Stimulated activated effector memory CD8-positive, alpha-beta T cell treated with anti-CD3 and anti-CD28 coated beads, Interleukin-12 subunit alpha, Interleukin-12 subunit beta, amount 100 ng/mL, for 72 hours (primary cell): ENCODE data around the gene IFT80.

Experiments used
- ATAC-seq: fragments of 150-1000 bp; cut with Tn5 transposase; 2 replicates; pipeline ENCODE4 v1.10.0; 2021
- DNase-seq, 2 donors: peaks; one replicate each; pipeline ENCODE4 v3.0.0; 2021 to 2022; ENCODE audit warnings: low spot score in 2 of 2
- H3K27ac Mint-ChIP-seq: one replicate; pipeline ENCODE4 v1.8.0; 2022; ENCODE audit warnings: mild to moderate bottlenecking, mixed read lengths
- H3K36me3 Mint-ChIP-seq: one replicate; pipeline ENCODE4 v1.8.0; 2022; ENCODE audit warnings: mild to moderate bottlenecking, mixed read lengths
- H3K4me1 Mint-ChIP-seq: one replicate; pipeline ENCODE4 v1.8.0; 2022; ENCODE audit warnings: mixed read lengths
- H3K4me3 Mint-ChIP-seq: one replicate; pipeline ENCODE4 v1.8.0; 2022; ENCODE audit warnings: mild to moderate bottlenecking, mixed read lengths
- H3K9me3 Mint-ChIP-seq: one replicate; pipeline ENCODE4 v1.8.0; 2022; ENCODE audit warnings: mixed read lengths

Gene IFT80

DNA sequence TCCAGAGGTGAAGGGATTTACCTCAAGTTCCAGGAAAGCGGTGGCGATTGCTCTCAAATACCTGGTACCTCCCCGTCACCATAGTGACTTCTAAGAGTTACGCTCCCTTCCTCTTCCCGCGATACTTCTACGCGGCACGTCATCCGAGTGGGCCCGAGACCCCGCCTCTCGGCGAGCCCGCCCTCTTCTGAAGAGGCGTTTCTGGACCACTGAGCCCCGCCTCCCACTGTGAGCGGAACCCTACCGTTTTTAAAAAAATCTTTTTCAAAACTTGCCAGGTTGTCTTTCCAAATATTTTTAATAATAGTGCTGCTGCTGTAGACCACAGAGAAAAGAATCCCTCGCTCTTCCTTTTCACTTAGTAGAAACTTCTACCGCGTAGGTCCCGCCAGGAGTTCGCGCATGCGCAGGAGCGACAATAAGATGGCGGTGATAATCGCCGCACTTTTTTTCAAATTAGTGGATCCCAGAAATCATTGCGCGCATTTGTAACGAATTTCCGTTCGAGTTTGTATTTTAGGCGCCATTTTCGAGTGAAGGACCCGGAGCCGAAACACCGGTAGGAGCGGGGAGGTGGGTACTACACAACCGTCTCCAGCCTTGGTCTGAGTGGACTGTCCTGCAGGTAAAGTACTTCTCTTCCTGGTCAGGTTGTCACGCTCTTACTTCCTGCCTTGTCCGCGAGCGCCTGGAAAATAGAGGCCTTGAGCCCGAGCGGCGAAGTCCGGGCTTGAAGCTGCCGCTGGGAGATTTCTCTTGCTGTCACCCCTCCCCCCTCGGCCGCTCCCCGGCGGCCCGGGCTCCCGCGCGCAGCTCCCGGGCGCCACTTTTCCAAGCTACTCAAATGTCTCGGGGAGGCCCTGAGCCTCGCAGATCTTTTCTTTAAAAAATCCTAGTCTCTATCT is at the start of gene IFT80, which contains the start of gene SMC4:
TSS of gene IFT80 (minus strand) at position 101 of the 905 bp plus-strand sequence. CDS start 14,625 bp downstream, outside the sequence.
TSS of gene SMC4 (plus strand) at position 526 of the 905 bp plus-strand sequence. CDS start 1,177 bp downstream, outside the sequence.
- H3K36me3 Mint-ChIP-seq = peaks cover 56% of the 10 kb centered on the region
- peak; percentile 97 for ATAC-seq
- peak within 1 kb of the TSS; percentile 96 for H3K4me3 Mint-ChIP-seq
- H3K9me3 Mint-ChIP-seq = no peaks in the 10 kb centered on the region
- peaks cover 46% of the 10 kb centered on the region for H3K4me1 Mint-ChIP-seq
- peak within 1 kb of the TSS; percentile 100 for H3K27ac Mint-ChIP-seq
- DNase-seq = peak; percentile 91 to 95

DNA sequence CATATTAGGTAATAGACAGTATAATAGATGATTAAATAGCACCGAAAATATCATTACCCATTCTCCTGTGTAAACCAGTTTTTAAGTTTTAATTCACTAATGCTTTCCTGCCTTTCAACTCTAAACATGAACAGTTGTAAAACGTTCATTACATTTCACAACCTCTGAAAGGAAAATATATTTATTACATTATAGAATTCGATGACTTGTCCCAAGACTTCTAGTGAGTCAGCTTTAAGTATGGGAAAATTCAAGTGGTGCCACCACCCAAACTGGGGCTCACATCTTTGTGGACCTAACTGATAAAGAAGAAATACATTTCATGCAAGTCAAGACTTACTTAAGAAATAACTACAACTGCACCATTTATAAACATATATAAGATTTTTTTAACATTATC is 48.5 kb upstream of the IFT80 start:
- Mint-ChIP-seq H3K27ac (no peak overlapping the region), H3K36me3 (peaks cover 69% of the 10 kb centered on the region), H3K9me3 (peaks cover 3% of the 10 kb centered on the region), H3K4me1 (peaks cover 26% of the 10 kb centered on the region), H3K4me3 (peak overlapping the region; percentile 97)
- DNase-seq (no peak), ATAC-seq (no peak)

DNA sequence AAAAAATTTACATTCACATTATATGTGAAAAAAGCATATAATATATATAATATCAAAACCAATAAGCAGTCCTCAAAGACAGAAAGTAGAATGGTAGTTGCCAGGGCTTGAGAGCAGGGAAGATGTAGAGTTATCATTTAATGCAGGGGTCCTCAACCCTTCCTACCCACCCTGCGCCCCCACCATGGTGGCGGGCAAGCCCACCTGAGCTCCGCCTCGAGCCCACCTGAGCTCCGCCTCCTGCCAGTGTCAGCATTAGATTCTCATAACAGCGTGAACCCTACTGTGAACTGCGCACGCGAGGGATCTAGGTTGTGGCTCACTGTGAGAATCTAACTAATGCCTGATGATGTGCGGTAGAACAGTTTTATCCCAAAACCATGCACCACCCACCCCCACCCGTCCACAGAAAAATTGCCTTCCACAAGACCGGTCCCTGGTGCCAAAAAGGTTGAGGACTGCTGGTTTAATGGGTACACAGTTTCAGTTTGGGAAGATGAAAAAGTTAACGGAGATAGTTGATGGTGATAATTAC is 47.6 kb upstream of the IFT80 start:
- H3K36me3 Mint-ChIP-seq = peaks cover 79% of the 10 kb centered on the region

DNA sequence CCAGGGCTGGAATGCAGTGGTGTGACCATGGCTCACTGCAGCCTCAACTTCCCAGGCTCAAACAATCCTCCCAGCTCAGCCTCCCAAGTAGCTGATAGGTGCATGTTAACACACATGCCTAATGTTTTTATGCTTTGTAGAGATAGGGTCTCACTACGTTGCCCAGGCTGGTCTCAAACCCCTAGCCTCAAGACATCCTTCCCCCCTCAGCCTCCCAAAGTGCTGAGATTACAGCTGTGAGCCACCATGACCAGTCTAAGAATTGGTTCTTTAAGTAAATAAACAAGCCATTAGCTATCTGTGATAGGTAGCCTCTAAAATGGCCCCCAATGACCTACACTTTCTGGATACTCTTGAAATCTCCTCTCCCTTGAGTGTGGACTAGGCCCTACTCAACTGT is 46.8 kb upstream of the IFT80 start:
- DNase-seq (no peak), ATAC-seq (no peak)
- Mint-ChIP-seq H3K27ac (no peak overlapping the region), H3K4me1 (peaks cover 35% of the 10 kb centered on the region), H3K36me3 (peaks cover 86% of the 10 kb centered on the region), H3K9me3 (peaks cover 3% of the 10 kb centered on the region), H3K4me3 (peak overlapping the region; percentile 97)

More for the DNA sequence above, 47.6 kb upstream of the IFT80 start:
- H3K9me3 Mint-ChIP-seq = peaks cover 3% of the 10 kb centered on the region
- no peak overlapping the region for H3K27ac Mint-ChIP-seq
- DNase-seq = no peak
- peak overlapping the region; percentile 97 for H3K4me3 Mint-ChIP-seq
- H3K4me1 Mint-ChIP-seq = peaks cover 34% of the 10 kb centered on the region
- ATAC-seq = no peak

DNA sequence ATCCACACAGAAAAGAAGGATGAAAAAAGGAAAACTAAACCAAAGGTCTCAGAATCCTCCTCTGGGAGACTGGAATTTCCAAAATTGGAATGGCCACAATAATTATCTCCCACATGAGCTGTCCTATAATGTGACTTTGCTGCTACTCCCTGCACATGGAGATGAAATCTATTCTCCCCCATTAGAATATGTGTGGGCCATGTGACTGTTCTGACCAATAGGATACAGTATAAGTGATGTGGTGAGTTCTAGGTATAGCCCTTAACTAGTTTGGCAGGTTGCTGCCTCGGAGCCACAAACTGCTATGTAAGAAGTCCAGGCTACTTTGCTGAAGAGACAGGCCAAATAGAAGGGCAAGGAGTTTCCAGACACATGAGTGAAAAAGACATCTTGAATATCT is 45.4 kb upstream of the IFT80 start:
- H3K4me1 Mint-ChIP-seq = peaks cover 33% of the 10 kb centered on the region
- no peaks in the 10 kb centered on the region for H3K9me3 Mint-ChIP-seq
- peaks cover 95% of the 10 kb centered on the region for H3K36me3 Mint-ChIP-seq
- DNase-seq = no peak
- H3K27ac Mint-ChIP-seq = no peak overlapping the region
- no peak overlapping the region for H3K4me3 Mint-ChIP-seq
- ATAC-seq = no peak

DNA sequence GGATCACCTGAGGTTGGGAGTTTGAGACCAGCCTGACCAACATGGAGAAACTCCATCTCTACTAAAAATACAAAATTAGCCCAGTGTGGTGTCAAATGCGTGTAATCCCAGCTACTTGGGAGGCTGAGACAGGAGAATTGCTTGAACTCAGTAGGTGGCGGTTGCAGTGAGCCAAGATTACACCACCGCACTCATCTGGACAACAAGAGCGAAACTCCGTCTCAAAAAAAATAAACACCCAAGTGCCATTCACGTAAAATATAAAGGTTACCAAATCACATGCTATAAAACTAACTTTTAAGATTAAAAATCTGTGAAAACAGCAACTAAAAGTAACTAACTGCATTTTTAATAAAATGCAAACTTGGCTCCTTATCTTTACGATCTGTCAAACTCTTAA is 41.7 kb upstream of the IFT80 start:
- H3K4me1 Mint-ChIP-seq = peaks cover 47% of the 10 kb centered on the region
- H3K36me3 Mint-ChIP-seq = peaks cover 98% of the 10 kb centered on the region
- no peaks in the 10 kb centered on the region for H3K9me3 Mint-ChIP-seq

DNA sequence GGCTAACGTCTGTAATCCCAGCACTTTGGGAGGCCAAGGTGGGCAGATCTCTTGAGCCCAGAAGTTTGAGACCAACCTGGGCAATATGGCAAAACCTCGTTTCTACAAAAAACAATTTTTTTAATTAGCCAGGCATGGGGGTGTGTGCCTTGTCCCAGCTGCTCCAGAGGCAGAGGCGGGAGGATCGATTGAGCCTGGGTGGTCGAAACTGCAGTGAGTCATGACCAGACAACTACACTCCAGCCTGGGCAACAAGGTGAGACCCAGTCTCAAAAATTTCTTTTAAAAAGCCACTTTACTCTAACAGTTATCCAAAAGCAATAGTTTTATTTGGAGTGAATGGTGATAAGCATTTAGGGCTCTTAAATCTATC is 38.0 kb upstream of the IFT80 start:
- ATAC-seq (peak; percentile 51), DNase-seq (no peak)
- Mint-ChIP-seq H3K36me3 (peaks cover 100% of the 10 kb centered on the region), H3K4me3 (no peak overlapping the region), H3K9me3 (no peaks in the 10 kb centered on the region), H3K27ac (no peak overlapping the region), H3K4me1 (peaks cover 34% of the 10 kb centered on the region)

More for the DNA sequence above, 41.7 kb upstream of the IFT80 start:
- H3K27ac Mint-ChIP-seq = no peak overlapping the region
- no peak overlapping the region for H3K4me3 Mint-ChIP-seq
- DNase-seq (no peak), ATAC-seq (no peak)

DNA sequence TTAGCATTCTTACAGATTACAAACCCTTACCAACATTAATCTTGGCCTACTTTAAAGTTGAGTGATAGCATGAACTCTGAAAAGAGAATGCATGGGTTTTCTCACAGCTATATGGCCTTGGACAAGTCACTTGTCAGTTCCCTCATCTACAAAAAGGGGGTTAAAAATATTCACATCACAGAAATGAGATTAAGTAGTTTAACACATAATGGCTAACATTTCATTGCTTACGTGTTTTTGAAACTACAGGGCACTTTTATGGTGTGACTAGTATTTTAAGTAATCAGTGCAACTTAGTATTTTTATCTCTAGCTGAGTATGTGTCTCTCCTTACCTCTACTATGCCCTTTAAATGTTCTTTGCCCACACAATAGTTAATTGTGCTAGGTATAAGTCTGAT is 36.7 kb upstream of the IFT80 start:
- Mint-ChIP-seq H3K4me1 (peaks cover 28% of the 10 kb centered on the region), H3K9me3 (no peaks in the 10 kb centered on the region), H3K36me3 (peaks cover 100% of the 10 kb centered on the region), H3K27ac (no peak overlapping the region), H3K4me3 (no peak overlapping the region)
- DNase-seq = no peak
- no peak for ATAC-seq

DNA sequence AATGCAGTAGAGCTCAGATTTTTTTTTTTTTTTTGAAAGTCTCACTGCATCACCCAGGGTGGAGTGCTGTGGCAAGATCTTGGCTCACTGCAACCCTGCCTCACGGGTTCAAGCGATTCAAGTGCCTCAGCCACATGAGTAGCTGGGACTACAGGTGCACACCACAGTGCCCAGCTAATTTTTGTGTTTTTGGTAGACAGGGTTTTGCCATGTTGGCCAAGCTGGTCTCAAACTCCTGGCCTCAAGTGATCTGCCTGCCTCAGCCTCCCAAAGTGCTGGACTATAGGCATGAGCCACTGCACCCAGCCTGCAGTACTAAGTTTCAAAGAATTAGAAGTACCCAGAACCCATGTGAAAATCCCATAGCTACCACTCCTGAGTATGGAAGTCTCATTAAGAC is 36.1 kb upstream of the IFT80 start:
- Mint-ChIP-seq H3K36me3 (peaks cover 100% of the 10 kb centered on the region), H3K4me1 (peaks cover 22% of the 10 kb centered on the region), H3K4me3 (no peak overlapping the region), H3K9me3 (no peaks in the 10 kb centered on the region), H3K27ac (no peak overlapping the region)
- no peak for ATAC-seq
- DNase-seq = no peak

DNA sequence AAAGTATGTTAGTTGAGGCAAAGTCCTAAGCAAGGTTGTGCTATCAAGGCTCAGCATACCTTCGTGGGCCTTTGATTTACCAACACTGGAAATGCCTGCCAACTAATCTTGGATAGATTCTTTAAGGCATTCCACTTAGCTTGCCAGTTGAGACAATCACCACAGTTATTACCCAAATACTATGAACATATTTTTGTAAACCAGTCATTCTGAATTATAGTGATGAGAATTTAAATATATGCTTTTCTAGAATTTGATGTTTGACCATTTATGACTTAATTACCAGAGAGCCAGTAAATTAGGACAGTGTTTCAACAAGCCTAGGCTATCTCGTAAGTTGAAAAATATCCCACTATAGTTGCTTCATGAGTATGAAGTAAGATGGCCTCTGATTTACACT is 35.0 kb upstream of the IFT80 start:
- Mint-ChIP-seq H3K4me3 (no peak overlapping the region), H3K36me3 (peaks cover 100% of the 10 kb centered on the region), H3K27ac (no peak overlapping the region), H3K4me1 (peaks cover 16% of the 10 kb centered on the region), H3K9me3 (no peaks in the 10 kb centered on the region)
- DNase-seq (no peak), ATAC-seq (no peak)

DNA sequence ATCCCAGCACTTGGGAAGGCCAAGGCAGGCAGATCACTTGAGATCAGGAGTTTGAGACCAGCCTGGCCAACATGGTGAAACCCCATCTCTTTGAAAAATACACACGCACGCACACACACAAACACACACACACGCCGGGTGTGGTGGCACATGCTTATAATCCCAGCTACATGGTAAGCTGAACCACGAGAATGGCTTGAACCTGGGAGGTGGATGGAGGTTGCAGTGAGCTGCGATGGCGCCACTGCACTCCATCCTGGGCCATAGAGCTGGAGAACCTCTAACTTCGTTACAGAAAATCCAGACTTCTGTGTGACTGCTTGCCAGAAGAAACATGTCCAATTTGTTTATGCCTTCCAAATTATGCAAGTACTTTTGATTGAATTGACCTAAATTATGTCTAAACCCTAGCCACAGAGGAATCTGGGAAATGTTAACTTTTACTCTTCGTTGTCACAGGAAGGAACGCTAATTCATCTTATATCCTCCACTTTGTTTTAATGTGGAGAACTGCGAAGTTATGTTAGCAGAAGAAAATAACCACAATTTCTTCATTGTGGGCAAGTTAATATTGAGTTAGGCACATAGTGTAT is 28.9 kb upstream of the IFT80 start:
- no peak for ATAC-seq
- H3K4me3 Mint-ChIP-seq = no peak overlapping the region
- peaks cover 100% of the 10 kb centered on the region for H3K36me3 Mint-ChIP-seq
- H3K27ac Mint-ChIP-seq = no peak overlapping the region
- H3K4me1 Mint-ChIP-seq = no peaks in the 10 kb centered on the region
- no peaks in the 10 kb centered on the region for H3K9me3 Mint-ChIP-seq
- no peak for DNase-seq

DNA sequence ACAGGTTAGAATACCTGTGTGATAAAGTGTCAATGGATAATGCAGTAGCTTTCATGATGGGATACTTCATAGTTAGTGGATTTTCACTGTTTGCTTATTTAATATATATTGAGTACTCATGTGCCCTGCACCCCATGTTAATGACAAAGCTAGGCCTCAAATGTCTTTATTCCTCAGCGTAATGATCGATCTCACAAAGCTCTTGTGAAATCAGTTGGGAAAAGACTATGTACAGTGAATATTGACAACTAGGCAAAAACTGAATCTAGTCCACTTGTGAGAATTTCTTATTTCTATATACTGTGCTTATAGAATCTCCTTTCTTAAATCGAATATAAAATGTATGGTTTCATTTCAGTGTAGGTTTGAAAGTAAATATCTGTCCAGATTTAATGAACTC is 18.3 kb upstream of the IFT80 start:
- Mint-ChIP-seq H3K4me1 (no peaks in the 10 kb centered on the region), H3K4me3 (no peak overlapping the region), H3K27ac (no peak overlapping the region), H3K36me3 (peaks cover 100% of the 10 kb centered on the region), H3K9me3 (no peaks in the 10 kb centered on the region)
- DNase-seq = no peak
- no peak for ATAC-seq

DNA sequence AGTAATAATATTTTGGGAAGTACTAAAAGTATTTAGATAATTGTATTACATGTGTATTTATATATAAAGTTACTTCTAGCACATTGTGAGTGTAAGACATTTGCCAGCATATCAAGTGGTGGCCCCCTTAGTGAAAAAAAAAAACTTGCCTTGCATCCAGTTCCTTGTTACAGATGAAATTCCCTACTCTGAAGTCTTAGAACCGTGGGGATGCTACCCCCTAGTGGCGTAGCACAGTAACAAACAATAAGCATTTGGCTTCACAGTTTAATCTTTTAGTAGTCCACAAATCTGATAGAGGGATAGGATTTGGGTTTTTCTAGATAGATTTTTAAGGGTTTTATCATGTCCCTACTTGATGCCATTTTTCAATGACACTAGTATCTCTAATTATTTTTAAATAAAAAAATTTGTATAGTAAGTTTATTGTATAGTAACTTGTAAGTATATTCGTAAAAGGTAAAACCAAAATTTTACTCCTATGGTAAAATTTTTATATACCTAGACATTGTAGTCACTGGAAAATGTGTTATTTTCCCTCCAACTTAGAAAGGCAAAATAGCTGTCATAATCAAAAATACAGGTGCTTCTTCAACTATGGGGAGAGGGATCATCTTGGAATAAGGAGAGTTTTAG is 14.7 kb upstream of the IFT80 start:
- Mint-ChIP-seq H3K4me1 (no peaks in the 10 kb centered on the region), H3K36me3 (peaks cover 89% of the 10 kb centered on the region), H3K9me3 (no peaks in the 10 kb centered on the region), H3K4me3 (no peak overlapping the region), H3K27ac (no peak overlapping the region)
- DNase-seq (peak; percentile 43 to 59), ATAC-seq (peak; percentile 69)

DNA sequence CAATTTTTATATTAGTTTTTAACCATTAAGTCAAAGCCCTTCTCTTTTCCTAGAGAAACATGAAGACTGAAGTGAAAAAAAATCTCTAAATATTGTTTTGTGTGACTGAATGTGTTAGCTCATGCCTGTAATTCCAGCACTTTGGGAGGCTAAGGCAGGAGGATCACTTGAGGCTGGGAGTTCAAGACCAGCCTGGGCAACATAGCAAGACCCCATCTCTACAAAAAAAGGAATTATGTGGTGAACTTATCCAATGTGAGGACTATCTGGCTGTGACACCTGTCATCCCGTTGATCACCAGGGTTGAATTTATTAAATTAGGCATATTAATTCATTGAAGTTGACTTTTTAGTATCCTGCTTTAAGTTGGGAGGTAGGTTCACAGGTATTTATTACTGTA is 13.5 kb upstream of the IFT80 start:
- Mint-ChIP-seq H3K36me3 (peaks cover 88% of the 10 kb centered on the region), H3K4me3 (no peak overlapping the region), H3K27ac (no peak overlapping the region), H3K4me1 (no peaks in the 10 kb centered on the region), H3K9me3 (no peaks in the 10 kb centered on the region)
- ATAC-seq = no peak
- no peak for DNase-seq

DNA sequence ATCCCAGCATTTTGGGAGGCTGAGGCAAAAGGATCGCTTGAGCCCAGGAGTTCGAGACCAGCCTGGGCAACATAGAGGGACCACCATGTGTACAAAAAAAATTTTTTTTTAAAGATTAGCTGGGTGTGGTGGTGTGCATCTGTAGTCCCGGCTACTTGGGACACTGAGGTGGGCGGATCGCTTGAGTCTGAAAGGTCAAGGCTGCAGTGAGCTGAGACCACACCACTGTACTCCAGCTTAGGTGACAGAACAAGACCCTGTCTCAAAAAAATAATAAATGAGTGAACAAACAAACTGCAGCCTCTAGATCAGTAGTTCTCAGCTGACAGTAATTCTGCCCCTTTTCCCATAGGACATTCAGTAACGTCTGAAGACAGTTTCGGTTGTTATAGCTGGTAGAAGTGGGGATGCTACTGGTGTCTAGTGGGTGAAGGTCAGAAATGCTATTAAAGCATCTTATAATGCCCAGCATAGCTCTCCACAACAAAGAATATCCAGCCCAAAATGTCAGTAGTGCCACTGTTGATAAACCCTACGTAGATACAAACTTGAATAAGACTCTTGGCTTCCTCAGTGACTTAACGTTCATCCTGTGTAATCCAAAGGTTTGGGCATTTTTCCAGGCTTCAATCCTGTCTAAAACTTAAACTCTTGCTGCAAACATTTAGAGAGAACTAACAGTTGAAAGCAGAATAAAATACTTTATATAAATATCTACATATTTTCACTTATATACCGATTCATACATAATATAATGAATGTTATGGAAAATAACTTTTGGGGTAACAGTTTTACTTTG is 11.0 kb upstream of the IFT80 start:
- no peak overlapping the region for H3K27ac Mint-ChIP-seq
- H3K36me3 Mint-ChIP-seq = peaks cover 88% of the 10 kb centered on the region
- ATAC-seq (no peak), DNase-seq (no peak)
- no peaks in the 10 kb centered on the region for H3K4me1 Mint-ChIP-seq
- H3K4me3 Mint-ChIP-seq = no peak overlapping the region
- H3K9me3 Mint-ChIP-seq = no peaks in the 10 kb centered on the region
